Natural killer cell (primary cell): Measurements from ENCODE around the gene OR2W3. TPM values are rescaled to one million over a fixed set of nuclear protein-coding genes. Genes with fewer than 3 reads are reported as not detected.

Experiments
- ATAC-seq, 3 donors: fragments of 150-1000 bp in 2 of 3; fragments of 200-7000 bp in 1 of 3; cut with Tn5 transposase; 1 replicate in 1 of 3; 2 replicates in 2 of 3; pipeline ENCODE4 v1.10.0; 2021; ENCODE audit warnings: mild to moderate bottlenecking in 2 of 3, moderate library complexity in 2 of 3
- DNase-seq, 2 donors: peaks; one replicate each; pipeline versions ENCODE4 v3.0.0 to v3.0.0-alpha.2; 2013 to 2021; ENCODE audit warnings: mixed read lengths in 1 of 2
- H3K27ac ChIP-seq: one replicate; pipeline ENCODE4 v1.5.1; 2013; ENCODE audit warnings: mild to moderate bottlenecking, low read length
- H3K27me3 ChIP-seq: one replicate; pipeline ENCODE4 v1.6.1; 2013; ENCODE audit warnings: low read length; ENCODE audit not compliant: control insufficient read depth, insufficient read depth
- H3K36me3 ChIP-seq: one replicate; pipeline ENCODE4 v1.6.1; 2013; ENCODE audit warnings: low read length; ENCODE audit not compliant: control insufficient read depth, insufficient read depth
- H3K4me1 ChIP-seq: one replicate; pipeline ENCODE4 v1.6.1; 2013; ENCODE audit warnings: low read length; ENCODE audit not compliant: control insufficient read depth, insufficient read depth
- H3K4me3 ChIP-seq: one replicate; pipeline ENCODE4 v1.5.1; 2013; ENCODE audit warnings: low read length
- H3K9me3 ChIP-seq: one replicate; pipeline ENCODE4 v1.6.1; 2013; ENCODE audit warnings: low read length; ENCODE audit not compliant: control insufficient read depth, insufficient read depth
- H3K27ac Mint-ChIP-seq, 2 donors: one replicate each; pipeline ENCODE4 v1.8.0; 2022; ENCODE audit warnings: mild to moderate bottlenecking in 2 of 2, mixed read lengths in 2 of 2, moderate library complexity in 1 of 2
- H3K27me3 Mint-ChIP-seq, 2 donors: one replicate each; pipeline ENCODE4 v1.8.0; 2022; ENCODE audit warnings: low read depth in 2 of 2, mixed read lengths in 2 of 2
- H3K36me3 Mint-ChIP-seq: one replicate; pipeline ENCODE4 v1.8.0; 2022; ENCODE audit warnings: mixed read lengths
- H3K4me1 Mint-ChIP-seq, 2 donors: one replicate each; pipeline ENCODE4 v1.8.0; 2022; ENCODE audit warnings: mixed read lengths in 2 of 2
- H3K4me3 Mint-ChIP-seq: one replicate; pipeline ENCODE4 v1.8.0; 2022; ENCODE audit warnings: mild to moderate bottlenecking, moderate library complexity, mixed read lengths
- H3K9me3 Mint-ChIP-seq, 2 donors: one replicate each; pipeline ENCODE4 v1.8.0; 2022; ENCODE audit warnings: mixed read lengths in 2 of 2
- CTCF ChIP-seq: fragments of 200-600 bp; IDR thresholded peaks from one replicate; pipeline ENCODE4 v1.8.0; 2022; ENCODE audit warnings: antibody characterized with exemption
- WGBS: methylation state at CpG from one replicate; pipeline ENCODE4 v1.1.7; 2013; ENCODE audit warnings: missing lambda C conversion rate; ENCODE audit not compliant: insufficient coverage; 5-methylcytosine and 5-hydroxymethylcytosine counted together
- intact Hi-C: fragments of 100-400 bp; cut with micrococcal nuclease; formaldehyde crosslinking; loops from one replicate; pipeline ENCODE4 v1.14.2; 2022
- total RNA-seq, 4 donors: library from RNA; stranded (reverse); fragments of 120-200 nt in 1 of 4; gene quantifications; one replicate each; pipeline versions ENCODE4 v1.2.3 to v1.2.4, GENCODE V29; 2013 to 2022

OR2W3 gene
- total RNA-seq, 3 donors from 2014 or later (not counting 1 experiment from before 2014, with no cell fraction given), result 0.41 to 1.0 (median 0.65) TPM

GRCh38 chr1:247857985-247858619 is 37.3 kb upstream of the OR2W3 start:
- ATAC-seq (no peak), DNase-seq (no peak)
- H3K27ac ChIP-seq, result no peak overlapping the region
- H3K36me3 ChIP-seq, result no peaks in the 10 kb centered on the region
- Mint-ChIP-seq H3K4me3 (peak overlapping the region; percentile 91), H3K27ac (no peak overlapping the region), H3K9me3 (no peaks in the 10 kb centered on the region), H3K27me3 (peaks cover 18 to 33% of the 10 kb centered on the region in 2 donors), H3K4me1 (peaks cover 12 to 13% of the 10 kb centered on the region in 2 donors), H3K36me3 (no peaks in the 10 kb centered on the region)
- intact Hi-C loops, result no loop called here
- no peaks in the 10 kb centered on the region for H3K9me3 ChIP-seq
- WGBS, result 4% methylated on average over 12 of the region's 15 CpGs
- peaks cover 4% of the 10 kb centered on the region for H3K27me3 ChIP-seq
- H3K4me1 ChIP-seq, result peaks cover 6% of the 10 kb centered on the region
- peak overlapping the region; percentile 39 for H3K4me3 ChIP-seq
- no peak for TF ChIP-seq CTCF

DNA sequence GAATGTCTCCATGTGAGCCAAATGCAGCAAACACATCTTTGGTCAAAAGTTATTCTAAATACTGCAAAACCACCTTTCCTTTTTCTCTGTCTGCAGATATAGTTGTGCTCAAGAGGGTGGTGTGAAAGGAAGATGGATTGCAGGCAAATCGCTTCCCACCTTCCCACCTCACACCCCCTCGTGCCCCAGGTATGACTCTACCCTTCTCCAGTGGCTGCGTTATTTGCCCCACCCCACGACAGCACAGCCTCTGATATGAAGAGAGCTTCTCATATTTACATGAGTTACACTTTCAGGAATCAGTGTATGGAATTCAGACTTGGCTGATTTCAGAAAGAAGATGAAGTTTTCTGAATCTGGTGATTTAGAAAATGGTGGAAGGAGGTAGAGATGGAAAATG is 32.6 kb upstream of the OR2W3 start:
- H3K4me1 Mint-ChIP-seq, result peaks cover 5 to 6% of the 10 kb centered on the region in 2 donors
- Histone ChIP-seq H3K4me1 (peaks cover 4% of the 10 kb centered on the region), H3K27ac (no peak overlapping the region), H3K4me3 (no peak overlapping the region), H3K36me3 (no peaks in the 10 kb centered on the region), H3K27me3 (peaks cover 4% of the 10 kb centered on the region), H3K9me3 (no peaks in the 10 kb centered on the region)
- WGBS, result 97% methylated on average over 3 of the region's 4 CpGs
- no peak overlapping the region for H3K27ac Mint-ChIP-seq
- no peak for TF ChIP-seq CTCF
- ATAC-seq (no peak), DNase-seq (no peak)
- intact Hi-C loops, result no loop called here
- peaks cover 7 to 15% of the 10 kb centered on the region in 2 donors for H3K27me3 Mint-ChIP-seq
- H3K9me3 Mint-ChIP-seq, result no peaks in the 10 kb centered on the region
- H3K4me3 Mint-ChIP-seq, result no peak overlapping the region
- H3K36me3 Mint-ChIP-seq, result no peaks in the 10 kb centered on the region

- Histone ChIP-seq H3K4me1 (no peaks in the 10 kb centered on the region), H3K36me3 (no peaks in the 10 kb centered on the region), H3K27me3 (no peaks in the 10 kb centered on the region), H3K27ac (no peak overlapping the region), H3K9me3 (no peaks in the 10 kb centered on the region), H3K4me3 (no peak overlapping the region)
- no peak overlapping the region for H3K27ac Mint-ChIP-seq
- intact Hi-C loops, result no loop called here
- no peaks in the 10 kb centered on the region for H3K36me3 Mint-ChIP-seq
- DNase-seq (no peak), ATAC-seq (no peak)
- TF ChIP-seq CTCF, result no peak
- H3K27me3 Mint-ChIP-seq, result peaks cover 0 to 6% of the 10 kb centered on the region in 2 donors
- no peak overlapping the region for H3K4me3 Mint-ChIP-seq
- WGBS, result 91% methylated on average over 17 of the region's 17 CpGs
- peaks cover 0 to 1% of the 10 kb centered on the region in 2 donors for H3K9me3 Mint-ChIP-seq
- no peaks in the 10 kb centered on the region for H3K4me1 Mint-ChIP-seq
Measured at GRCh38 chr1:247864644-247865043, 30.7 kb upstream of the OR2W3 start.

DNA sequence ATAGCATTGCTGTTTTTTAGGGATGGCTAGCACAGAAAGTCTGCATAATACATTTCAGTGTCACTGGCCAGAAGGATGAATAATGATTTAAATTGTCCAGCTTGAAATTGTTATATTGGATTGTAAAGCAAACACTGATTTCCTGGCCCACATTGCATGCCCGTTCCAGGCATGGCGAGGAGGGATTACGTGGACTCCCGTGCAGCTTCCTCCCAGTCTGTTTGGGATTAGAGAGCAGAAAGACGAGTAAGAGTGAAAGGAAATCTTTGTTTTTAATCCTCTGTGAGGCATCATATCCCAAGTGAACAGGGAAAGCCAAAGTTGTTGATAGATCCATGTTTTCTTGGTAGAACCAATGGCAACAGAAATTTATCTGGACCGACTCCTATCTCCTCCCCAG is 30.0 kb upstream of the OR2W3 start:
- Mint-ChIP-seq H3K4me3 (no peak overlapping the region), H3K9me3 (peaks cover 0 to 2% of the 10 kb centered on the region in 2 donors), H3K27ac (no peak overlapping the region), H3K27me3 (peaks cover 0 to 6% of the 10 kb centered on the region in 2 donors), H3K36me3 (no peaks in the 10 kb centered on the region), H3K4me1 (no peaks in the 10 kb centered on the region)
- intact Hi-C loops, result no loop called here
- Histone ChIP-seq H3K27me3 (no peaks in the 10 kb centered on the region), H3K27ac (no peak overlapping the region), H3K4me1 (no peaks in the 10 kb centered on the region), H3K9me3 (no peaks in the 10 kb centered on the region), H3K4me3 (no peak overlapping the region), H3K36me3 (no peaks in the 10 kb centered on the region)
- DNase-seq (no peak), ATAC-seq (no peak)
- whole genome bisulfite sequencing, result 91% methylated on average over 6 of the region's 6 CpGs
- TF ChIP-seq CTCF, result no peak
